GM18508 (cell line): Measurements from ENCODE around the gene PAXIP1.
A peak's percentile ranks its signal among the peaks of the same experiment; 100 is the strongest.
"Not testable (repeated sequence)": the region's sequence is repeated elsewhere in the genome, so short reads cannot be mapped to it uniquely, and the experiment has no call there.

Experiments used
- ATAC-seq: cut with Tn5 transposase; IDR thresholded peaks from one replicate; pipeline ENCODE4 v1.9.1; 2021; ENCODE audit warnings: moderate number of reproducible peaks; ENCODE audit not compliant: insufficient read depth, unreplicated experiment

PAXIP1 gene

GRCh38 chr7:154950960-154951359, 52.0 kb downstream of the PAXIP1 start:
- ATAC-seq, result no peak

GRCh38 chr7:154947604-154948003, 55.3 kb downstream of the PAXIP1 start:
- ATAC-seq, result no peak

- ATAC-seq, result no peak
Observed at GRCh38 chr7:154946166-154946565, 56.8 kb downstream of the PAXIP1 start.

- ATAC-seq, result no peak
Observed at GRCh38 chr7:154943906-154944305, 59.0 kb downstream of the PAXIP1 start.

- ATAC-seq, result no peak
Observed at GRCh38 chr7:154942691-154943090, 60.2 kb downstream of the PAXIP1 start.

DNA sequence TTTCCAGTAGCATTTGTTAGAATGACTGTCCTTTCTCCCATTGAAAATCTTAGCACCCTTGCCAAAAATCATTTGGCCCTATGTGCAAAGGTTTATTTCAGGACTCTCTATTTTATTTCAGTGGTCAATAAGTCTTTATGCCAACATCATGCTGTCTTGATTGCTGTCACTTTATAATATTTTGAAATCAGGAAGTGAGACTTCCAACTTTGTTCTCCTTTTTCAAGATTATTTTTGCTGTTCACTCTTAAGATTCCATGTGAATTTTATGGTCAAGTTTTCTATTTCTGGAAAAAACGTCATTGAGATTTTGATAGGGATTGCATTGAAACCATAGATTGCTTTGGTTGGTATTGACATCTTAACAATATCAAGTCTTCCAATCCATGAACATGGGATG, 65.1 kb downstream of the PAXIP1 start:
- ATAC-seq, result no peak

- not testable (repeated sequence) for ATAC-seq
Observed at GRCh38 chr7:154934353-154934952, 68.5 kb downstream of the PAXIP1 start.

- ATAC-seq, result no peak
Observed at GRCh38 chr7:154931906-154932305, 71.0 kb downstream of the PAXIP1 start.

GRCh38 chr7:154929006-154929726, 73.8 kb downstream of the PAXIP1 start:
- no peak for ATAC-seq

DNA sequence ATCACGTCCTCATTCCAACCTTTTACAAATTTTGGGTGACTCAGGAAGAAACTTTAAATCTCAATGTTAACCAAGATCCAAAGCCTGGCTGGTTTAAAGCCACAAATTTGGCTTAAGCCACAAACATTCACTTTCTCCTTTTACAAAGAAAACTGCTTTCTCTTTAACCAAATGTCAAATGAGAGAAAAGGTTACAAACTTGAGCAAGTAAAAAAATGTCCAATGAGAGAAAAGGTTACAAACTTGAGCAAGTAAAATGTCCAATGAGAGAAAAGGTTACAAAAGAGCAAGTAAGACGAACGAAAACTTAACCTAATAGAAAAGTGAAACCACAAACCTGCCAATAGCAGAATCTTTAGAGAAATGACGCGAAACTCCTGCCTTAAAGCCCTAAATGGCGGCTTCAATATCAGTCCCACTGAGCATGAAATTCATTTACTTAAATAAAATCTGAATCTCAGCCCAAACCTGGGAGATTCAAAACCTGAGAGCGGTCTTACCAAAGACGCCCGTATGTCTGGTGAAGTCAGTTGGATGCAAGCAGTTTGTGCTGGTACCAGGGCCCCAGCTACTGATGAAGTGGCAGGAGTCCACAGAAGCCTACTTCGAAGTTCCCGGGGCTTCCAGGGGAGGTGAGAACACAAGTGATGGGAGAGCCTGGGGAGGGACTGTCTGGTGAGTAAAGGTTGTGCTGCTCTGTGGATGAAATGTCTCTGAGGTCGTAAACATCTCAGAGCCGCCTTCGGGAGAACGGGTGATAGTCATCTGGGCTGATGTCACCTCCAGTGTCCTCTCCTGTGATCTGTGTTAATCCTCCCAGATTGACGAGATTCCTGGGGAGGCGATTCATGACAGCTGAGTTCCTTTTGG, 74.6 kb downstream of the PAXIP1 start:
- ATAC-seq, result peak; percentile 70

GRCh38 chr7:154927624-154928125, 75.2 kb downstream of the PAXIP1 start:
- ATAC-seq, result peak; percentile 3

GRCh38 chr7:154922472-154922871, 80.5 kb downstream of the PAXIP1 start:
- ATAC-seq, result not testable (repeated sequence)

DNA sequence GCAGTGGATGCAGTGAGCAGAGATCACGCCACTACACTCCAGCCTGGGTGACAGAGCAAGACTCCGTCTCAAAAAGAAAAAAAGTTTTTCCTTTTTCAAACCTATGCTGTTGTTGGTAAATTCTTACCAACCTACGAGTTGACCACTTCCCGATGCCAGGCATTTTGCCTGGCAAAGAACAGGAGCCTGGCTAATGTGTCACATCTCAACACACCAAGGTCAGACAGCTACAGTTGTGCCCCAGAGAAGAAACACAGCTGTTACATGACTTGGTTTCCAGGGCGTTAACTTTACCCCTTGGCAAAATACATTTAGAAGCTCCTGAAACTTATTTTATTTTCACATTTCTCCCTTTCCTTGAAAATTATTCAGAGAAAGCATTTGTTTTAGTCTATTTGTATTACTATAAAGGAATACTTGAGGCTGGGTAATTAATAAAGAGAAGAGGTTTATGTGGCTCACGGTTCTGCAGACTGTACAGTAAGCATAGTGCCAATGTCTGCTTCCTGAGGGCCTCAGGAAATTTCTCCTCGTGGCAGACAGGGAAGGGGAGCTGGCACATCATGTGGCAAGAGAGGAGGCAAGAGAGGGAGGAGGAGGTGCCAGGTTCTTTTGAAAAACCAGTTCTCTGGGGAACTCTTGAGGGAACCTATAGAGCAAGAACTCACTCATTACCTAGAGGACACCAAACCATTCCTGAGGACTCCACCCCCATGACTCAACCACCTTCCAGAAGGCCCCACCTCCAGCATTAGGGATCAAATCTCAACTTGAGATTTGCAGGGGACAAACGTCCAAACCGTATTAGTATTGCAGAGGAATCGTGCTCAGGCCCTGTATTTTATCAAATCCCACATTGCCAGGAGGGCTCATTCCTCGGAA, 83.3 kb downstream of the PAXIP1 start:
- ATAC-seq, result no peak

DNA sequence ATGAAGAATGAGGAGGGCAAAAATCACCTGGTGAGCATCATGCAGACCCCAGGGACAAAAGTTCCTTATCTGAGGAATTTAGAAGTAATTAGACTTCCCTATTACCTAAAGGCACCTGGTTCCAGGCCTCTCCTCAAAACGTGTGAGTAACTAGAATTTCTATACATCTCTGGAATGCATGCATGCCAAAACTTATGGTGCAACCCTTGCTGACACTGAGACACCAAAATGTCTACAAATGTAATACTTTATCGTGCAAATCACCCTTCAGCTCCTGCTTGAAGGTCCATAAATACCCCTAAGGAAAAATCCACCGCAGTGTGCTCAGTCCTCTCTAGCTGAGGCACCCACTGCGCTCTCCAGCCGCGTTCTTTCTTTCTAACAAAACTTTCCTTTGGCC, 84.2 kb downstream of the PAXIP1 start:
- ATAC-seq, result no peak

DNA sequence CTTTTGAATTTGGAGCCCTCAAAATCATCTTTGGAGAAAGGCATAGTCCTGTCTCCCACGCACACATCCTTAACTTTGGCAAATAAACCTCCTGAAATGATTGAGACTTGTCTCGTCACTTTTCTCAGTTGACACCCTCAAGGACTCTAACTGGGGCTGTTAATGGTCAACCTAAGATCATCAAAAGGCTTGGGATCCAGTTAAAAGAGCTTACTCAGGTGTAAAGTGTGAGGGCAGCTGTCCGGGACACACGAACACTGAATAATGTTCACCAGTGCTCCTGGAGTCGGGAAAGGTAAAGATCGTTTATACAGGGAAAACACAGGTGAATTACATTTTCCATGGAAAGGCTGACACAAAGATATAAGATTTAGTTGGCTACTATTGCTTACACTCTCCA, 84.7 kb downstream of the PAXIP1 start:
- no peak for ATAC-seq

DNA sequence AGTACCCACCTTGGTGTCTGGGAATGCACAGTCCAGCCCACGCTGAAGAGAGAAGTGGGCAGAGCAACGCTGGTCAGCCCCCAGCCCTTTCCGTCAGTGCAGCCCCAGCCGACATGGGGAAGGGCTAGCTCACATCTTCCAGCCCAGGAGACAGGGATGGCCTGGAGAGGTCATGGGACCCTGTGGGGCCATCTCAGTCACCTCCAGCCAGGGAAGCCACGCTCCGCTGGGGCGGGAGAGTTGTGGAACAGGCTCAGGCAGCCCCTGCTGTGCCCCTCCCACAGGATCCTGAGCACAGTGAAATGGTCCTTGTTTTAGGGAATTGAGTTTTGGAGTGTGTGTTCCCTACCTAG, 85.1 kb downstream of the PAXIP1 start:
- no peak for ATAC-seq

- ATAC-seq, result no peak
Observed at GRCh38 chr7:154916856-154917807, 85.8 kb downstream of the PAXIP1 start.

DNA sequence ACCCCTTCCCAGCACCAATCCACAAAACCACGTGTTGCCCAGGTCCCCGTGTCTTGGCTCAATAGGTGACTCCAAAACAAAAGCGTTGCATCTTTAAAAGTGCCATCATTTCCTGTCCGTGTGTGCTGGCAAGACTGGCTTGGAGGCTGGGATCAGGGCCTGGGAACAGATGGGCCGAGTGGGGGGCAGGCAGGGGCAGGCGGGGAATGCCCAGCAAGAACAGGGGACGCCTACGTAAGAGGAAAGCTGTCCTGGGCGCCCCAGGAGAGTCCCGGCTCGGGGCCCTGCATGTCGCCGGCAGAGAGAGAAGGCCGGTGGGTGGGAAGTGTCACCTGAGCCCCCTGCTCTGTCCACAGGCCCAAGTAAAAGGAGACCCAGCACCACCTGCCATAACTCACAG, 86.5 kb downstream of the PAXIP1 start:
- no peak for ATAC-seq

- no peak for ATAC-seq
Observed at GRCh38 chr7:154915600-154915999, 87.3 kb downstream of the PAXIP1 start.
